ENCODE results near the gene CACNA1H. TPM values are rescaled to one million over a fixed set of nuclear protein-coding genes. Genes with fewer than 3 reads are reported as not detected.

Gene CACNA1H
- total and polyA plus RNA-seq, 2 donors (not counting 3 experiments of a cell fraction or from before 2014, with no cell fraction given) = 0.03 TPM; not detected in 1

GRCh38 chr16:1184156-1184868 lies 31.4 kb downstream of the CACNA1H start:
- Histone ChIP-seq H3K27ac (ENCODE audit: insufficient read depth, low read depth, low read length) (no peak overlapping the region), H3K9me3 (replicated peaks; ENCODE audit: control insufficient read depth, insufficient read depth, low read length) (no peaks in the 10 kb centered on the region), H3K36me3 (ENCODE audit: control insufficient read depth in 2 of 2, extremely low read depth in 1 of 2, insufficient read depth in 2 of 2, low read length in 2 of 2) (no peaks in the 10 kb centered on the region), H3K4me2 (ENCODE audit: insufficient read depth, low read length) (no peak overlapping the region), H3K4me1 (ENCODE audit: control insufficient read depth, extremely low read depth, insufficient read depth, low read length) (peaks cover 4% of the 10 kb centered on the region), H3K4me3 (replicated peaks in 1 of 3; ENCODE audit: insufficient read depth in 1 of 3, low read depth in 1 of 3, low read length in 3 of 3) (no peak overlapping the region), H3K27me3 (ENCODE audit: control insufficient read depth in 2 of 2, insufficient read depth in 2 of 2, low read length in 2 of 2) (no peaks in the 10 kb centered on the region), H2AFZ (ENCODE audit: low read depth, low read length) (no peak overlapping the region), H4K20me1 (replicated peaks; ENCODE audit: control insufficient read depth, extremely low read depth, insufficient read depth, low read length) (no peaks in the 10 kb centered on the region), H3K79me2 (ENCODE audit: control insufficient read depth, insufficient read depth, low read length) (no peaks in the 10 kb centered on the region), H3K9me1 (replicated peaks; ENCODE audit: control insufficient read depth, extremely low read depth, insufficient read depth, low read length) (no peaks in the 10 kb centered on the region), H3K9ac (replicated peaks; ENCODE audit: extremely low read depth, insufficient read depth, low read length) (no peak overlapping the region)
- ChIA-PET CTCF (interaction anchor here (0.8 kb wide), 1 partner anchor 81 kb away, joined by 3 read pairs; no protein-coding TSS in a partner anchor), POLR2A (no interaction called here)
- no peak for TF ChIP-seq EZH2 (IDR thresholded peaks at IDR 0.05; ENCODE audit: borderline replicate concordance, low read depth, low read length, severe bottlenecking)
- no peak for TF ChIP-seq MYC (IDR thresholded peaks at IDR 0.05; ENCODE audit: low read depth, low read length)
- no peak for TF ChIP-seq POLR2AphosphoS5 (IDR thresholded peaks at IDR 0.05; ENCODE audit: insufficient read depth, low read depth, low read length)
- TF ChIP-seq GATA2 (IDR thresholded peaks at IDR 0.05; ENCODE audit: insufficient read depth, insufficient read length, low read depth, low read length) = no peak
- no peak for TF ChIP-seq MAX (IDR thresholded peaks at IDR 0.05; ENCODE audit: insufficient read depth, insufficient read length)
- TF ChIP-seq FOS (IDR thresholded peaks at IDR 0.05; ENCODE audit: borderline replicate concordance, insufficient read depth, low read length) = no peak
- TF ChIP-seq, protein P1, sequence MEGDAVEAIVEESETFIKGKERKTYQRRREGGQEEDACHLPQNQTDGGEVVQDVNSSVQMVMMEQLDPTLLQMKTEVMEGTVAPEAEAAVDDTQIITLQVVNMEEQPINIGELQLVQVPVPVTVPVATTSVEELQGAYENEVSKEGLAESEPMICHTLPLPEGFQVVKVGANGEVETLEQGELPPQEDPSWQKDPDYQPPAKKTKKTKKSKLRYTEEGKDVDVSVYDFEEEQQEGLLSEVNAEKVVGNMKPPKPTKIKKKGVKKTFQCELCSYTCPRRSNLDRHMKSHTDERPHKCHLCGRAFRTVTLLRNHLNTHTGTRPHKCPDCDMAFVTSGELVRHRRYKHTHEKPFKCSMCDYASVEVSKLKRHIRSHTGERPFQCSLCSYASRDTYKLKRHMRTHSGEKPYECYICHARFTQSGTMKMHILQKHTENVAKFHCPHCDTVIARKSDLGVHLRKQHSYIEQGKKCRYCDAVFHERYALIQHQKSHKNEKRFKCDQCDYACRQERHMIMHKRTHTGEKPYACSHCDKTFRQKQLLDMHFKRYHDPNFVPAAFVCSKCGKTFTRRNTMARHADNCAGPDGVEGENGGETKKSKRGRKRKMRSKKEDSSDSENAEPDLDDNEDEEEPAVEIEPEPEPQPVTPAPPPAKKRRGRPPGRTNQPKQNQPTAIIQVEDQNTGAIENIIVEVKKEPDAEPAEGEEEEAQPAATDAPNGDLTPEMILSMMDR (IDR thresholded peaks at IDR 0.05; ENCODE audit: extremely low read depth in 1 of 2, insufficient read depth in 1 of 2, low read depth in 1 of 2, low read length in 2 of 2) = no peak
- intact Hi-C loops (cut with micrococcal nuclease) (no loop called here), dilution Hi-C loops (cut with MboI; ENCODE audit: extremely low pct_ligation_motif_present, low sequenced_read_pairs) (no loop called here)
- DNase-seq (ENCODE audit: low read depth, low spot score) (no peak), FAIRE-seq (no peak)
- BruUV-seq (replicated peaks) = no TSS peak

All from endothelial cell of umbilical vein (primary cell).